Neural progenitor cell (in vitro differentiated cells): Measurements from ENCODE around the gene C4orf50. TPM values are rescaled to one million over a fixed set of nuclear protein-coding genes. Genes with fewer than 3 reads are reported as not detected.

Source experiments
- DNase-seq: peaks from one replicate; pipeline ENCODE4 v3.0.0-alpha.2; 2016; ENCODE audit warnings: low spot score
- H2AFZ ChIP-seq: fragments of 200-600 bp; sonication (generic); replicated peaks from 2 replicates; pipeline ENCODE4 v1.6.1; 2016; ENCODE audit warnings: antibody characterized with exemption
- H3F3A ChIP-seq: fragments of 200-600 bp; sonication (generic); 2 replicates; pipeline ENCODE4 v1.6.1; 2016; ENCODE audit warnings: antibody characterized with exemption, low read depth
- H3K27ac ChIP-seq: fragments of 200-600 bp; sonication (generic); 2 replicates; pipeline ENCODE4 v1.5.1; 2016; ENCODE audit warnings: mild to moderate bottlenecking
- H3K27me3 ChIP-seq: fragments of 200-600 bp; sonication (generic); 2 replicates; pipeline ENCODE4 v1.6.1; 2016; ENCODE audit warnings: mild to moderate bottlenecking, moderate library complexity
- H3K36me3 ChIP-seq: fragments of 200-600 bp; sonication (generic); 2 replicates; pipeline ENCODE4 v1.5.1; 2016
- H3K4me1 ChIP-seq: fragments of 200-600 bp; sonication (generic); 2 replicates; pipeline ENCODE4 v1.6.1; 2016; ENCODE audit warnings: mixed run types
- H3K4me2 ChIP-seq: fragments of 200-600 bp; sonication (generic); 2 replicates; pipeline ENCODE4 v1.6.1; 2016
- H3K4me3 ChIP-seq: fragments of 200-600 bp; sonication (generic); 2 replicates; pipeline ENCODE4 v1.5.1; 2016
- H3K79me2 ChIP-seq: fragments of 200-600 bp; sonication (generic); 2 replicates; pipeline ENCODE4 v1.6.1; 2016; ENCODE audit warnings: low read depth
- H3K9ac ChIP-seq: fragments of 200-600 bp; sonication (generic); 2 replicates; pipeline ENCODE4 v1.6.1; 2016
- H3K9me3 ChIP-seq: fragments of 200-600 bp; sonication (generic); 2 replicates; pipeline ENCODE4 v1.5.1; 2016; ENCODE audit warnings: low read depth
- H4K20me1 ChIP-seq: fragments of 200-600 bp; sonication (generic); 2 replicates; pipeline ENCODE4 v1.6.1; 2016; ENCODE audit warnings: low read depth
- H3K27ac Mint-ChIP-seq: 3 replicates; pipeline ENCODE4 v1.8.0; 2021; ENCODE audit warnings: mixed read lengths
- H3K27me3 Mint-ChIP-seq: 2 replicates; pipeline ENCODE4 v1.8.0; 2022; ENCODE audit warnings: low read depth, mild to moderate bottlenecking, inconsistent platforms, moderate library complexity, mixed read lengths; ENCODE audit not compliant: insufficient read depth
- H3K36me3 Mint-ChIP-seq: 3 replicates; pipeline ENCODE4 v1.8.0; 2021; ENCODE audit warnings: mixed read lengths
- H3K4me1 Mint-ChIP-seq: 3 replicates; pipeline ENCODE4 v1.8.0; 2021; ENCODE audit warnings: mixed read lengths
- H3K4me3 Mint-ChIP-seq: 3 replicates; pipeline ENCODE4 v1.8.0; 2021; ENCODE audit warnings: mild to moderate bottlenecking, moderate library complexity, mixed read lengths
- H3K9me3 Mint-ChIP-seq: 3 replicates; pipeline ENCODE4 v1.8.0; 2020; ENCODE audit warnings: mixed read lengths
- EZH2 ChIP-seq: fragments of 200-600 bp; sonication (generic); IDR thresholded peaks from 2 replicates; pipeline ENCODE4 v1.6.1; 2017; ENCODE audit warnings: antibody characterized with exemption, mild to moderate bottlenecking, moderate library complexity
- EZH2phosphoT487 ChIP-seq: fragments of 200-600 bp; sonication (generic); IDR thresholded peaks from 2 replicates; pipeline ENCODE4 v1.6.1; 2017; ENCODE audit warnings: antibody characterized with exemption
- total RNA-seq: library from RNA; depleted of rRNA; stranded (reverse); fragments of >200 nt; gene quantifications from 2 replicates; pipeline ENCODE4 v1.2.3, GENCODE V29; 2015; ENCODE audit warnings: low replicate concordance
- TF ChIP-seq, protein P1 (sequence below): fragments of 200-600 bp; sonication (generic); IDR thresholded peaks from 2 replicates; pipeline ENCODE4 v1.5.1; 2017; ENCODE audit warnings: antibody characterized with exemption, mild to moderate bottlenecking

C4orf50 gene
- total RNA-seq, 1 donor from 2014 or later = 0.32 TPM

DNA sequence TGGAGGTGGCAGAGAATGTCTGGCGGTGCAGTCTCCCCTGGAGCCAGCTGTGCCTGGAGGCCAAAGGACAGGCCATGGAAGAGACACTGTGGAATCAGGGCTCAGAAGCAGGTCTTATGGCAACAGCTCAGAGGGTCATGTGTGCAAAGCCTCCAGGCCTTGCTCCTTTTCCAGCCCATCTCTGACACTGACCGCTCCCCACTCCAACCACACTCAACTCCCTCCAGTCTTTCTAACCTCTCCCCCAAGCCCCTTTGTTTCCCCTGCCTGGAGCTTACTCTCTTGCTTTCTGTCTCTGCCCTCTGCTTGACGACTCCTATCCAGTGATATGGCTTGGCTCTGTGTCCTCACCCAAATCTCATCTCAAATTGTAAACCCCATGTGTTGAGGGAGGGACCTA lies 91.1 kb downstream of the C4orf50 start:
- no peak overlapping the region for H3K27ac ChIP-seq
- H3K4me2 ChIP-seq = no peak overlapping the region
- H2AFZ ChIP-seq = no peak overlapping the region
- H3K9ac ChIP-seq = no peak overlapping the region
- Mint-ChIP-seq H3K4me3 (no peak overlapping the region), H3K9me3 (no peaks in the 10 kb centered on the region), H3K36me3 (no peaks in the 10 kb centered on the region), H3K27me3 (peaks cover 4% of the 10 kb centered on the region), H3K4me1 (peaks cover 38% of the 10 kb centered on the region), H3K27ac (peak overlapping the region; percentile 48)
- peaks cover 1% of the 10 kb centered on the region for H3K4me1 ChIP-seq
- H3K79me2 ChIP-seq = no peaks in the 10 kb centered on the region
- H3K36me3 ChIP-seq = no peaks in the 10 kb centered on the region
- no peak overlapping the region for H3K4me3 ChIP-seq
- TF ChIP-seq EZH2 = no peak
- no peak for TF ChIP-seq EZH2phosphoT487
- TF ChIP-seq, protein P1, sequence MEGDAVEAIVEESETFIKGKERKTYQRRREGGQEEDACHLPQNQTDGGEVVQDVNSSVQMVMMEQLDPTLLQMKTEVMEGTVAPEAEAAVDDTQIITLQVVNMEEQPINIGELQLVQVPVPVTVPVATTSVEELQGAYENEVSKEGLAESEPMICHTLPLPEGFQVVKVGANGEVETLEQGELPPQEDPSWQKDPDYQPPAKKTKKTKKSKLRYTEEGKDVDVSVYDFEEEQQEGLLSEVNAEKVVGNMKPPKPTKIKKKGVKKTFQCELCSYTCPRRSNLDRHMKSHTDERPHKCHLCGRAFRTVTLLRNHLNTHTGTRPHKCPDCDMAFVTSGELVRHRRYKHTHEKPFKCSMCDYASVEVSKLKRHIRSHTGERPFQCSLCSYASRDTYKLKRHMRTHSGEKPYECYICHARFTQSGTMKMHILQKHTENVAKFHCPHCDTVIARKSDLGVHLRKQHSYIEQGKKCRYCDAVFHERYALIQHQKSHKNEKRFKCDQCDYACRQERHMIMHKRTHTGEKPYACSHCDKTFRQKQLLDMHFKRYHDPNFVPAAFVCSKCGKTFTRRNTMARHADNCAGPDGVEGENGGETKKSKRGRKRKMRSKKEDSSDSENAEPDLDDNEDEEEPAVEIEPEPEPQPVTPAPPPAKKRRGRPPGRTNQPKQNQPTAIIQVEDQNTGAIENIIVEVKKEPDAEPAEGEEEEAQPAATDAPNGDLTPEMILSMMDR = no peak
- no peak for DNase-seq
- no peaks in the 10 kb centered on the region for H3K9me3 ChIP-seq
- H3F3A ChIP-seq = no peaks in the 10 kb centered on the region
- H3K27me3 ChIP-seq = peaks cover 14% of the 10 kb centered on the region
- H4K20me1 ChIP-seq = no peaks in the 10 kb centered on the region

DNA sequence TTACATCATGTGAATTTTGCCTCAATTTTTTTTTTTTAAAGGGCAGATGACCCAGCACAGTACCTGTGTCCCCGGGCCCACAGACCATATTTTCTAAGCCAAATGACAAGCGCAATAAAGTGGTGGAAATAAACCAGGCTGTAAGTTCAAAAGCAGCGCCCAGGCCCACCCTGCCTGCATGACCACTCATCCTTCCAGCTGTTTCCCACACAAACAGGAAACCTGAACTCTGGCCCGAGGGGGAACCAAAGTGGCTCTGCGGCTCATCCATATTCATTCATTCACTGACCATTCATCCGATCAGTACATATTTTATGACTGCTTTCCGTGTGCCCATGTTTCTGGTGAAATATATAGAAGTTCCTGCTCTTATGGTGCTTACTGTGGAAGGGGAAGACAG lies 91.6 kb downstream of the C4orf50 start:
- TF ChIP-seq EZH2 (no peak), EZH2phosphoT487 (no peak)
- TF ChIP-seq, protein P1 = no peak
- Histone ChIP-seq H3K9ac (no peak overlapping the region), H3K27ac (no peak overlapping the region), H3K4me3 (no peak overlapping the region), H3K4me1 (peaks cover 7% of the 10 kb centered on the region), H2AFZ (no peak overlapping the region), H4K20me1 (no peaks in the 10 kb centered on the region), H3K27me3 (peaks cover 12% of the 10 kb centered on the region), H3K9me3 (no peaks in the 10 kb centered on the region), H3K4me2 (no peak overlapping the region), H3F3A (no peaks in the 10 kb centered on the region), H3K36me3 (no peaks in the 10 kb centered on the region), H3K79me2 (no peaks in the 10 kb centered on the region)
- no peak overlapping the region for H3K4me3 Mint-ChIP-seq
- no peak for DNase-seq
- H3K9me3 Mint-ChIP-seq = no peaks in the 10 kb centered on the region
- H3K27ac Mint-ChIP-seq = no peak overlapping the region
- H3K36me3 Mint-ChIP-seq = no peaks in the 10 kb centered on the region
- peaks cover 39% of the 10 kb centered on the region for H3K4me1 Mint-ChIP-seq
- H3K27me3 Mint-ChIP-seq = peaks cover 4% of the 10 kb centered on the region

DNA sequence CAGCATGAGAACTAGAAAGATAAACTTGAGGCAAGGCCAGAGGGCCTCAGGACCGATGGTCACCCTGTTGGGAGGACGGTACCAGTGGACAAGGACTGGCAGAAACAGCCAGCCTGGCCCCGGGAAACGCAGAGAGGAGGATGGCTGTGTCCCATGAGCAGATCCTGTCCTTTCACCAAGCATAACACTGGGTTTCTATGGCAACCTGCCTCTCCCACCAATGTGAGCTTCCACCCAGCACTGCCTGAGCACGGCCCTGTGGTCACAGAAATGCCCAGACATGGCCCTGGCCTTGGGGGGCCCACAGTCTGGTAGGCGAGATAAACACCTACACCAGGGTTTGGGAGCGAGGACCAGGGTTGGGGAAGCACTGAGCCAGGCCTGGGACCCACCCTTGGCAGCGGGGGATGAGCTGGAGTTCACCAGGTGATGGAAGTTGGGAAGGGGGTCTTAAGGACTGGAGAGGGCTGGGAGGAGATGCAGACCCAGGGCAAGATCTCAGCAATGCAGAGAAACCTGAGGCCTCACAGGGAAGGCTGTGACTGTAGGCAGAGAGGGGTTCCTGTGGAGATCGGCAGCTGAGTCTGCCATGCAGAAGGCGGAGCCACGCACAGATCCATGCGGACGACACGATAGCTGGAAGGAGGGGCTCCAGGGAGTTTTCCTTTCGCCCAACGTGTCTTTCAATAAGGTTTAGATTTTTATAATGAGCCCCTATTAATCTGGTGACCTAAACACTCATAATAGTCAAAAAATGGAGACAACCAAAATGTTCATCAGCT lies 92.6 kb downstream of the C4orf50 start:
- Mint-ChIP-seq H3K27ac (peak overlapping the region; percentile 89), H3K4me3 (no peak overlapping the region)

More for the DNA sequence above, 92.6 kb downstream of the C4orf50 start:
- H3K27ac ChIP-seq = no peak overlapping the region
- H3K9me3 Mint-ChIP-seq = no peaks in the 10 kb centered on the region
- H3K27me3 ChIP-seq = peaks cover 3% of the 10 kb centered on the region
- H2AFZ ChIP-seq = no peak overlapping the region
- H3K27me3 Mint-ChIP-seq = peaks cover 2% of the 10 kb centered on the region
- no peaks in the 10 kb centered on the region for H3F3A ChIP-seq
- H4K20me1 ChIP-seq = no peaks in the 10 kb centered on the region
- no peak overlapping the region for H3K9ac ChIP-seq
- DNase-seq = no peak
- H3K9me3 ChIP-seq = no peaks in the 10 kb centered on the region
- no peaks in the 10 kb centered on the region for H3K36me3 ChIP-seq
- H3K4me1 Mint-ChIP-seq = peaks cover 37% of the 10 kb centered on the region
- peaks cover 10% of the 10 kb centered on the region for H3K4me1 ChIP-seq
- TF ChIP-seq, protein P1 = no peak
- no peak for TF ChIP-seq EZH2phosphoT487
- no peak overlapping the region for H3K4me2 ChIP-seq
- no peaks in the 10 kb centered on the region for H3K36me3 Mint-ChIP-seq
- H3K79me2 ChIP-seq = no peaks in the 10 kb centered on the region
- H3K4me3 ChIP-seq = no peak overlapping the region
